Hepatocyte (in vitro differentiated cells): ENCODE data around the gene SPESP1.

Experiments
- CTCF ChIP-seq: fragments of 200-600 bp; sonication (generic); IDR thresholded peaks from 2 replicates; pipeline ENCODE4 v1.5.1; 2016; ENCODE audit warnings: antibody characterized with exemption, mild to moderate bottlenecking; ENCODE audit not compliant: poor library complexity
- EZH2 ChIP-seq: fragments of 200-600 bp; sonication (generic); IDR thresholded peaks from 2 replicates; pipeline ENCODE4 v1.6.1; 2016; ENCODE audit warnings: antibody characterized with exemption, mild to moderate bottlenecking, borderline replicate concordance

- no peak for TF ChIP-seq CTCF
- no peak for TF ChIP-seq EZH2
Observed at GRCh38 chr15:68935400-68935937, 5.1 kb downstream of the SPESP1 start.
